ENCODE results near the gene EDEM1.
"Not testable (repeated sequence)": the region's sequence is repeated elsewhere in the genome, so short reads cannot be mapped to it uniquely, and the experiment has no call there.

EDEM1 gene

GRCh38 chr3:5170975-5171374, 16.5 kb upstream of the EDEM1 start:
- FAIRE-seq (no peak), DNase-seq (ENCODE audit: insufficient read length, low spot score) (no peak)

GRCh38 chr3:5172018-5172417, 15.5 kb upstream of the EDEM1 start:
- FAIRE-seq (no peak), DNase-seq (ENCODE audit: insufficient read length, low spot score) (no peak)

- not testable (repeated sequence) for DNase-seq (ENCODE audit: insufficient read length, low spot score); FAIRE-seq
Observed at GRCh38 chr3:5179036-5179435, 8.5 kb upstream of the EDEM1 start.

GRCh38 chr3:5181469-5182141, 5.9 kb upstream of the EDEM1 start:
- FAIRE-seq = no peak
- DNase-seq (ENCODE audit: insufficient read length, low spot score) = no peak

- not testable (repeated sequence) for FAIRE-seq; DNase-seq (ENCODE audit: insufficient read length, low spot score)
Observed at GRCh38 chr3:5183714-5184113, 3.8 kb upstream of the EDEM1 start.

- DNase-seq (ENCODE audit: insufficient read length, low spot score) (no peak), FAIRE-seq (no peak)
Observed at GRCh38 chr3:5184499-5184898, 3.0 kb upstream of the EDEM1 start.

- no peak for DNase-seq (ENCODE audit: insufficient read length, low spot score)
- no peak for FAIRE-seq
Observed at GRCh38 chr3:5185093-5185673, 2.3 kb upstream of the EDEM1 start.

- no peak for DNase-seq (ENCODE audit: insufficient read length, low spot score)
Observed at GRCh38 chr3:5186089-5186857, 1.2 kb upstream of the EDEM1 start.

GRCh38 chr3:5186858-5187155, 700 bp upstream of the EDEM1 start:
- DNase-seq (ENCODE audit: insufficient read length, low spot score) = no peak
- no peak for FAIRE-seq

More at GRCh38 chr3:5186089-5186857, 1.2 kb upstream of the EDEM1 start:
- no peak for FAIRE-seq

GRCh38 chr3:5187920-5188418, 462 bp downstream of the EDEM1 start:
- FAIRE-seq (no peak), DNase-seq (ENCODE audit: insufficient read length, low spot score) (no peak)

GRCh38 chr3:5188419-5189221, 1.1 kb downstream of the EDEM1 start:
- DNase-seq (ENCODE audit: insufficient read length, low spot score) (no peak), FAIRE-seq (peak; percentile 23)

- FAIRE-seq = no peak
- no peak for DNase-seq (ENCODE audit: insufficient read length, low spot score)
Observed at GRCh38 chr3:5190147-5190791, 2.8 kb downstream of the EDEM1 start.

GRCh38 chr3:5191555-5192304, 4.2 kb downstream of the EDEM1 start:
- DNase-seq (ENCODE audit: insufficient read length, low spot score) = no peak
- no peak for FAIRE-seq

- FAIRE-seq (no peak), DNase-seq (ENCODE audit: insufficient read length, low spot score) (no peak)
Observed at GRCh38 chr3:5192571-5193365, 5.3 kb downstream of the EDEM1 start.

- DNase-seq (ENCODE audit: insufficient read length, low spot score) = no peak
- no peak for FAIRE-seq
Observed at GRCh38 chr3:5194341-5194740, 6.8 kb downstream of the EDEM1 start.

- peak; percentile 80 for DNase-seq (ENCODE audit: insufficient read length, low spot score)
- FAIRE-seq = no peak
Observed at GRCh38 chr3:5194801-5195509, 7.4 kb downstream of the EDEM1 start.

- DNase-seq (ENCODE audit: insufficient read length, low spot score) = no peak
- FAIRE-seq = no peak
Observed at GRCh38 chr3:5195605-5196004, 8.1 kb downstream of the EDEM1 start.

GRCh38 chr3:5197022-5197421, 9.5 kb downstream of the EDEM1 start:
- DNase-seq (ENCODE audit: insufficient read length, low spot score) (no peak), FAIRE-seq (no peak)
